HG02642 (cell line): ENCODE measurements around the gene ATP4B.
"Not testable (repeated sequence)": the region's sequence is repeated elsewhere in the genome, so short reads cannot be mapped to it uniquely, and the experiment has no call there.

Experiments
- ATAC-seq: cut with Tn5 transposase; IDR thresholded peaks from one replicate; pipeline ENCODE4 v1.9.1; 2021; ENCODE audit warnings: mild to moderate bottlenecking; ENCODE audit not compliant: unreplicated experiment, poor library complexity

Gene ATP4B

GRCh38 chr13:113628291-113629270, 29.4 kb downstream of the ATP4B start:
- ATAC-seq, result no peak

DNA sequence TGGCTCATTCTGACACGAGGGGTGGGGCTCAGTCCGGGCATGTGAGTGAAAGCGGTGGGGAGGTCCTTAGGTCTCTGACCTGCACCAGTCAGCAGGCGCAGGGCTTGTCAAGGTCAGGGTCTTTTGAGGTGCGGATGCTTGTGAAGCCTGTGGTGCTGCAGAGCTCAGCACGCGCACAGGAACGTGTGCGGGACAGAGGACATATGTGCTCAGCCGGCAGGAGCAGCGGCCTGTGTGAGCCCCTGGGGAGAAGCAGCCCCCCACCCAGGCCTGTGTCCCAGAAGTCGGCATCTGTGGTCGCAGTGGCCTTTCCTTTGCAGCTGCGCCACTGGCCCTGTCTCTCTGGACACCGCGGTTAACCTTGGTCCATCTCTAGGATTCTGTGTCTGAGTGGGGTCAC, 30.9 kb downstream of the ATP4B start:
- ATAC-seq, result no peak

DNA sequence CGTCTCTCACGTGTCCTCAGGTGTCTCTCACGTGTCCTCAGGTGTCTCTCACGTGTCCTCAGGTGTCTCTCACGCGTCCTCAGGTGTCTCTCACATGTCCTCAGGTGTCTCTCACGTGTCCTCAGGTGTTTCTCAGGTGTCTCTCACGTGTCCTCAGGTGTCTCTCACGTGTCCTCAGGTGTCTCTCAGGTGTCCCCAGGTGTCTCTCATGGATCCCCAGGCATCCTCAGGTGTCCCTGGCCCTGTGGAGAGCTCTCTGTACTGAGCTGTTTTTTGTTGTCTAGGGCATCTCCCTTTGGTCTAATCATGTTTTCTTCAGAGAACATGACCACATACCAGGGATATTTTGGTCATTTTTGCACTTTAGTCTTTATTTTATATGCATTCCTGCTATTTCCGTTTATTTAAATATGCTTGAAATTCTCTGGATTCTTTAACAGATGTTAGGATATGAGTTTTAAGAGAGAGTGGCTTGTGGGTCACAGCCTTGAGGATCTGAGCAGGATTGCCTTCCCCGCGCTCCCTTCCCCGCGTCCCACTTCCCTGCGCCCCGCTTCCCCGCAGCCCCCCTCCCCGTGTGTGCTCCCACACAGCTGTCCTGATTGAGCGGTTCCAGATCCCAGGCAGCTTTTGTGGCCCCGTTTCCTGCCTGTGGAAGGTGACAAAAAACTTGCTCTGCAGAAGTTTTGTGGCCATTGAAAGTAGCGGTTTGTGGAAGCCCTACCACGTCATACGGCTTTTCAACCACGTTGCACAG, 31.9 kb downstream of the ATP4B start:
- no peak for ATAC-seq

DNA sequence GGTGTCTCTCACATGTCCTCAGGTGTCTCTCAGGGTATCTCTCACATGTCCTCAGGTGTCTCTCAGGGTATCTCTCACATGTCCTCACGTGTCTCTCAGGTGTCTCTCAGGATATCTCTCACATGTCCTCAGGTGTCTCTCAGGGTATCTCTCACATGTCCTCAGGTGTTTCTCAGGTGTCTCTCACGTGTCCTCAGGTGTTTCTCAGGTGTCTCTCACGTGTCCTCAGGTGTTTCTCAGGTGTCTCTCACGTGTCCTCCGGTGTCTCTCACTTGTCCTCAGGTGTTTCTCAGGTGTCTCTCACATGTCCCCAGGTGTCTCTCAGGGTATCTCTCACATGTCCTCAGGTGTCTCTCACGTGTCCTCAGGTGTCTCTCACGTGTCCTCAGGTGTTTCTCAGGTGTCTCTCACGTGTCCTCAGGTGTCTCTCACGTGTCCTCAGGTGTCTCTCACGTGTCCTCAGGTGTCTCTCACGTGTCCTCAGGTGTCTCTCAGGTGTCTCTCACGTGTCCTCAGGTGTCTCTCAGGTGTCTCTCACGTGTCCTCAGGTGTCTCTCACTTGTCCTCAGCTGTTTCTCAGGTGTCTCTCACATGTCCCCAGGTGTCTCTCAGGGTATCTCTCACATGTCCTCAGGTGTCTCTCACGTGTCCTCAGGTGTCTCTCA, 33.2 kb downstream of the ATP4B start:
- ATAC-seq, result not testable (repeated sequence)

DNA sequence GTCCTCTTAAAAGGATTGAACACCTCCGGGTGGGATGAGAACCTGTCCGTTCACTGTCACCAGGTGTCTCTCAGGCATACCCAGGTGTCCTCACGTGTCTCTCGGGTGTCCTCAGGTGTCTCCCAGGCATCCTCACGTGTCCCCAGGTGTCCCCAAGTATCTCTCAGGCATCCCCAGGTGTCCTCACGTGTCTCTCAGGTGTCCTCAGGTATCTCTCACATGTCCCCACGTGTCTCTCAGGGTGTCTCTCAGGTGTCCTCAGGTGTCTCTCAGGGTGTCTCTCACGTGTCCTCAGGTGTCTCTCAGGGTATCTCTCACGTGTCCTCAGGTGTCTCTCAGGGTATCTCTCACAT, 33.8 kb downstream of the ATP4B start:
- ATAC-seq, result no peak

GRCh38 chr13:113623491-113624234, 34.3 kb downstream of the ATP4B start:
- ATAC-seq, result no peak

GRCh38 chr13:113622791-113623490, 35.1 kb downstream of the ATP4B start:
- ATAC-seq, result no peak

- not testable (repeated sequence) for ATAC-seq
Measured at GRCh38 chr13:113621986-113622550, 35.9 kb downstream of the ATP4B start.

- not testable (repeated sequence) for ATAC-seq
Measured at GRCh38 chr13:113621498-113621897, 36.5 kb downstream of the ATP4B start.

- no peak for ATAC-seq
Measured at GRCh38 chr13:113621046-113621445, 37.0 kb downstream of the ATP4B start.

DNA sequence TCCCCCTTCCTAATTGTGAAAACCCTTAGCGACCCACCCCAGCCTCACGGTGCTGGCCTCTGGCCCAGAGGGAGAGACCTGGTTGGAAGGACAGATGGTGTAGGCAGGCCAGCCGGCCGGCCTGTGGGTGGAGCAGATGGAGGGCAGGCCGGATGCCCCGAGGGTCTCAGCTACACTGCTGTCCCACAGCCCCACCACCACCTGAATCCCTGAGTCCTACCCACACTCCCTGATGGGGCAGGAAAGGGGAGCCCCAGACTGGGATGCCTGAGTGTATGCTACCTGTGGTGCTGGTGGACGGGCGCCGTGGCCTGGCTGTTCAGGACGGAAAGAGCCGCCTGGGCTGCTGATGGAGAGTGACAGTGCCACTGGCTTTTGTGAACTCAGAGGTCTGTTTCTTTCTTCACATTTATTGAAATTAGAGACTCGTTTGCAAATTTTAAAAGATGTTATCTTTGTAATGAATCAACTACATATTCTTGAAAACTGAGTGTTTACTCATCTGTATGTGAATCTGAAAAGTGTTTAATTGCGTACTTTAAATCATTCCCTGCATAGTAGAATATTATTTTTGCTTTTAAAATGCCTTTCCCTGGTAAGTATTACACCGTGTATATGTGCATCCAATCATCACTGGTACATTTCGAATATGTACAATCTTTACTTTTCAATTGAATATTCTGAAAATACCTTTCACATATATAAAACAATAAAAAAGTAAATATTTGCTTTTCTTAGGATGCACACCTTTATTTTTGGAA, 37.8 kb downstream of the ATP4B start:
- ATAC-seq, result no peak

DNA sequence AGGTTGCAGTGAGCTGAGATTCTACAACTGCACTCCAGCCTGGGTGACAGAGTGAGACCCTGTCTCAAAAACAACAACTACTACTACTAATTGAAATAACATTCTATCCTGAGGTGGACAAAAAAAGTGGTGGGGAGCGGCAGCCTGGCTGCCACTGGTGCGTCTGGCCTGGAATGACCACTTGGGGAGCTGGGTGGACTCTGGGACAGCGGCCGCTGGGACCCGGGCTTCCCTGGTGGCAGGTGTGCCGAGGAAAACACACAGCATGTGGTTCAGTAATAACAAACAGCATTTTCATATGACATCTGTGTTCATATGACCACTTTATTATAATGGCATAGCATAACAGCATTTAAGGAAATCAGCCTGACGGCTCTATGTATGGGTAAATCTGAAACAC, 39.5 kb downstream of the ATP4B start:
- no peak for ATAC-seq

DNA sequence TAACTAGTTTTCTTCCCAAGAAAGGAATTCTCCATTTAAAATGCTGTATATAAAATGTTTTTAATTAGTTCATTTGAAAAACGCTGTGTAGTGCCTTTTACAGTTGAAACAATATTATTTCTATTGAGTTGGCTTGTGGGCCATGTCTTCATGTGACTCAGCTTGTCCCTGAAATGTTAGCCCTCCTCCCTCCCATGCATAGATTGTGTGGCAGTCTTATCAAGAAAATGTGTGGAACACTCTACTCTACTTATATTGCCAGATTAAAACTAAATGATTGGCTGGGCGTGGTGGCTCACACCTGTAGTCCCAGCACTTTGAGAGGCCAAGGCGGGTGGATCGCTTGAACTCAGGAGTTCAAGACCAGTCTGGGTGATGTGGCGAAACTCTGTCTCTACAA, 40.0 kb downstream of the ATP4B start:
- no peak for ATAC-seq

DNA sequence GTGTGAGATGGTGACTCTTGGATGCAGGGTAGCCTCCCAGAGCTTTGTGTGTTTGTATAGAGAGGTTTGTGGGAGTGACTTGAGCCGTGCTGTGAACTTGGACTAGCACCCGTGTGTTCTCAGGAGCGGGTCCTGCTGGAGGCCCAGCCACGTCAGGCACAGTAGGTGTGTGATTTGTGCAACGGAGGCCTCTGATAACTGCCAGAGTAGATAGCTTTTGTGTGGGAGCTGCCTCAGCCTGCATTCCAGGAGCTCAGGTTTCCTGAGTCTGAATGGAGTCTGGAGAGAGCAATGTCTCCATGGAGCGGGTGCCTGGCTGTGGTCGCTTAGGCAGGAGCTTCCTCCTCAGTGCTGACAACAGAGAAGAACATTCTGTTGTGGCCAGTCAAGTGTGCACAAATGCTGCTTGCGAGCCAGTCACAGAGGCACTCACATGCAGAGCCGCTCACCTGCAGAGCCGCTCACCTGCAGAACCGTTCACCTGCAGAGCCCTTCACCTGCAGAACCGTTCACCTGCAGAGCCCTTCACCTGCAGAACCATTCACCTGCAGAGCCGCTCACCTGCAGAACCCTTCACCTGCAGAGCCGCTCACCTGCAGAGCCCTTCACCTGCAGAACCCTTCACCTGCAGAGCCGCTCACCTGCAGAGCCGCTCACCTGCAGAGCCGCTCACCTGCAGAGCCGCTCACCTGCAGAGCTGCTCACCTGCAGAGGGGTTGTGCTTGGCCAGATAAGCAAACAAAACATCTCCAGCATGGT, 40.8 kb downstream of the ATP4B start:
- ATAC-seq, result no peak

GRCh38 chr13:113616281-113616906, 41.6 kb downstream of the ATP4B start:
- ATAC-seq, result no peak

- ATAC-seq, result no peak
Measured at GRCh38 chr13:113613789-113614379, 44.1 kb downstream of the ATP4B start.

GRCh38 chr13:113612607-113613006, 45.4 kb downstream of the ATP4B start:
- no peak for ATAC-seq
